Activated CD4-positive, alpha-beta T cell treated with anti-CD3 and anti-CD28 coated beads for 1 hour (primary cell): Measurements from ENCODE around the gene NDRG4.

ENCODE experiments used
- DNase-seq: peaks from one replicate; pipeline ENCODE4 v3.0.0-alpha.2; 2020

NDRG4 gene

GRCh38 chr16:58499615-58500351 lies at the start of gene NDRG4:
Gene NDRG4 (plus strand): TSS chr16:58500143. CDS start chr16:58500249, 106 bp downstream.
- no peak for DNase-seq

GRCh38 chr16:58450590-58450989 lies 49.4 kb upstream of the NDRG4 start:
- no peak for DNase-seq

- no peak for DNase-seq
Measured at GRCh38 chr16:58451265-58451689, 48.7 kb upstream of the NDRG4 start.

GRCh38 chr16:58451945-58452401 lies 48.0 kb upstream of the NDRG4 start:
- no peak for DNase-seq

- DNase-seq, result no peak
Measured at GRCh38 chr16:58452640-58453039, 47.3 kb upstream of the NDRG4 start.

- DNase-seq, result no peak
Measured at GRCh38 chr16:58454178-58454577, 45.8 kb upstream of the NDRG4 start.

- DNase-seq, result no peak
Measured at GRCh38 chr16:58454856-58455255, 45.1 kb upstream of the NDRG4 start.

- no peak for DNase-seq
Measured at GRCh38 chr16:58455750-58456149, 44.2 kb upstream of the NDRG4 start.

- no peak for DNase-seq
Measured at GRCh38 chr16:58456193-58456592, 43.8 kb upstream of the NDRG4 start.

- DNase-seq, result no peak
Measured at GRCh38 chr16:58458606-58459343, 41.2 kb upstream of the NDRG4 start.

GRCh38 chr16:58459344-58460218 lies 40.4 kb upstream of the NDRG4 start:
- no peak for DNase-seq

- no peak for DNase-seq
Measured at GRCh38 chr16:58460219-58460610, 39.7 kb upstream of the NDRG4 start.

GRCh38 chr16:58461056-58461455 lies 38.9 kb upstream of the NDRG4 start:
- no peak for DNase-seq

GRCh38 chr16:58461640-58462039 lies 38.3 kb upstream of the NDRG4 start:
- DNase-seq, result no peak

- DNase-seq, result no peak
Measured at GRCh38 chr16:58462089-58462488, 37.9 kb upstream of the NDRG4 start.

GRCh38 chr16:58462499-58462996 lies 37.4 kb upstream of the NDRG4 start:
- no peak for DNase-seq

GRCh38 chr16:58462997-58463941 lies 36.7 kb upstream of the NDRG4 start:
- no peak for DNase-seq

- DNase-seq, result no peak
Measured at GRCh38 chr16:58464047-58464915, 35.7 kb upstream of the NDRG4 start.

GRCh38 chr16:58464916-58465731 lies 34.8 kb upstream of the NDRG4 start:
- no peak for DNase-seq

GRCh38 chr16:58465817-58466216 lies 34.1 kb upstream of the NDRG4 start:
- no peak for DNase-seq
